Stimulated activated CD8-positive, alpha-beta memory T cell treated with anti-CD3 and anti-CD28 coated beads, Interleukin-4, amount 100 ng/mL, for 48 hours (primary cell): ENCODE measurements around the gene TNS3.
"Not testable (repeated sequence)": the region's sequence is repeated elsewhere in the genome, so short reads cannot be mapped to it uniquely, and the experiment has no call there.

Experiments
- DNase-seq: peaks from one replicate; pipeline ENCODE4 v3.0.0-alpha.2; 2020

Gene TNS3

DNA sequence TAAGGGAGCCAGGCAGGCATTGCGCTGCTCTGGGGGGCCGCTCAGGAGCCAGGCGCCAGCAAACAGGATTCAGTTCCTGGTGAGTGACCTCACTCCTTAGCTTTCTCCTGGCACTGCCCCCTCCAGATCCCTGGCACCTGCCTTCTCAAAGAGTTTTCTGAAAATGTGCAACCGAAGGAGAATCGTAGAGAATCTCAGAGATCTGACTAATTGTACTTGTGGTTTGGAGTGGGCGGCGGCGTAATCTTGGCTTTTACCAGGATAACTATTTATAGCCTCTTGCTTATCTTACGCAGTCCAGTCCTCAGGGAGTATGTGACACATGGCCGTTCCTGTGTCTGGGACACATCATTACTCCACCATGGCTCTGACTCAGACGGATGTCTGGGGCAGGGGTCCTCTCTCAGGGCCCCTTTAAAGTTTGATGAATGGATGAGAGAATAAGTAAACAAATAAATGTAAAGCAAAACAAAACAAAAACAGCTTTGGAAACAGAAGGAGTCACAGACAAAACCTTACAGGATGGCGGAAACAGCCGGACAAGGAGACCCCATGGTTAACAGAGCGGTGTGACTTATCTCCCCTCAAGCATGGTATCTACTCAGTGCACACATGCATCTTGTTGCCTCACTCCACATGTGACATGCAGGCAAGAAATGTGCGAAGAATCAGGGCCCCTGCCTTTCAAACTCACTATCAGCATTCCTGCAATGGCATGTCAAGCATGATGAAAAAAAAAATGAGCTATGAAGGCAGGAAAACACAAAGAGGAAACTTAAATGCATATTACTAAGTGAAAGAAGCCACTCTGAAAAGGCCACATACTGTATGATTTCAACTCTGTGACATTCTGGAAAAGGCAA is 99.7 kb downstream of the TNS3 start:
- DNase-seq: peak; percentile 25

DNA sequence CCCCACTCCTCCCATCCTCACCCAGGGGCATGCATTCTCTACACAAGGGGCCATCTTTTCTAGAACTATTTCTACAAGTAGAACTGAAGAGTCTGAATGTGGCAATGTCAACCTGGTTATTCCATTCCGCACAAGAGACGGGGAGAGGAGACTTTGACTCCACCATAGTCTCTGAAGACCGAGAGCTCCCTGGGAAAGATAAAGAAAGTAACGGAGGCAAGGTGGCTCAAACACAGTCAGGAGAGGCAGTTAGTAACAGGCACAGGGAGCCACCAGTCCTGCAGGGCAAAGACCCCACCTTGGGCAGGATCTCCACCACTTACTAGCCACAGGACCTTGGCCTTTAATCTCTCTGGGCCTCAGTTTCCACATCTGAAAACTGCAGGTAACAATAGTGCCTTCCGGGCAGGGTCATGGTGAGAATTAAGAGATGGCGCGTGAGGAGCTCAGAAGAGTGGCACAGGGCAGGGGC is 100.3 kb downstream of the TNS3 start:
- DNase-seq: no peak

DNA sequence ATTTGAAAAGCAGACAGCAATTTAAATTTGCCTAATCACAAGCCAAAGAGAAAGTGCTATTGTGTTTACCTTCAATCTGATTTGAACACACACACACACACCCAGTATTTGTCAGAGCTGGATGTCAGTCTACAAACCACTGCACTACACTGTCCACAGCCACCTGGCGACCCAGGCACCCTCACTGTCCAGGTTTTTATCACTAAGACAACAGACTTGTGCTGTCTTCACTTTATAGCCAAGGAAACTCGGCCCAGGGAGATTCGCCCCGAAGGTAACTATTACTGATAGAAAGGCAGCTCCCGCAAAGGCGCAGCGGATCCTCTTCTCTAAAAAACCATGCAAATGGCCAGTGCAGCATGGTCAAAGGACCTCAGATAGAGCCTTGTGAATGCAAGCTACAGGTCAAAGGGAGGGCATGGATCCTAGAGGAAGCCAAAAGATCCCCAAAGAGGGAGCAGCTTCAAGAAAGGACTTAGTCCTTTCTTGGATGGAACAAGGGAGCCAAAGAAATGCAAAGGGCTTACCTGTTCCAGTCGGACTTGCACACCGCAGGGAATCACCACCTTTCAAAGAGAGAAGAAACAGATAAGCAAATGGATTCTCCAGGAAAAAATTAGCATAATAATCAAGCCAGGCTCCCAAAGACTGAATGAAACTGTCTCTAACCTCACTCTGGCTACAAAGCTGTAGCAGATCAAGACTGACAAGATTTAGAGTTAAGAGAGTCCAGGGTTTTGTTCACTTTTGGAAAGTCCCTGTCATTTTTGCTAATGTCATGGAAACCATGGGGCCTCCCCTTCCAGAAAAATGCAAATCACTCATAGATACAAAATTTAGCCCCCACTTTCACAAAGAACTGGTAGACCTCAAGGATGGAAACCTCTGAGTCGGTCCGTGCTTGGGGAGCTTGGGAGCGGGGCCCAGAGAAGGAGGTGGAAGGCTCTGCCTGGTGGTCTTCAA is 101.1 kb downstream of the TNS3 start:
- DNase-seq: no peak

DNA sequence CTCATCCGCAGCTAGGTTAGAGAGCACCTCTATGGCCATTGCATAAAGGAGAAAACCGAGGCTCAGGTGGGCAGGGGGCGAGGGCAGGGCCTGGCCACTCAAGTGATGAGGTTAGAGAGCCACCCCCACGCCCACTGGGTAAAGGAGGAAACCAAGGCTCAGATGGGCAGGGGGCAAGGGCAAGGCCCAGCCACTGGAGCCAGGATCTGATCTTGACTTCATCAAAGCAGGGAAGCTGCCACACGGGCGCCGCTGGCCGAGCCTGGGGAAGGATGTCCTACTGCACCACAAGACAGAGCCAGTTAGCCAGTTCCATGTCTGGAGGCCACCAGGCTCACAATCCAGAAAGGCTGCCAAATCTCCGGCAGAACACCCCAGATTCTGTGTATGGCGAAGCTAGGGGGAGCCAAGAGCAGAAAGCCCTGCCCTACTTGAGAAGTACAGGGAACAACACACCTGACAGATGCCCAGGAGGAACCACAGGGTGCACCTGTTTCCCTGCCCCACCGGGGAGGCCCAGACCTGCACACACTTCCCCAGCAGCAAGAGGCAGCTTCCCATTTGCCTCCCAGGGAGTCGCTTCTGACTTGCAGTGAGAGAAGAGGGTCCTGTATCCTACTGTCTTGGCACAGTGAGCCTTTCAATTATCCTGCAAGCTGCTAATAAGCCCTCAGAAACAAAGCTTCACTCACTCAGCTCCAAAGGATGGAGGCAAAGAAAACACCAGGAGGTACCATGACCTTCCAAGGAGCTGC is 101.9 kb downstream of the TNS3 start:
- no peak for DNase-seq

DNA sequence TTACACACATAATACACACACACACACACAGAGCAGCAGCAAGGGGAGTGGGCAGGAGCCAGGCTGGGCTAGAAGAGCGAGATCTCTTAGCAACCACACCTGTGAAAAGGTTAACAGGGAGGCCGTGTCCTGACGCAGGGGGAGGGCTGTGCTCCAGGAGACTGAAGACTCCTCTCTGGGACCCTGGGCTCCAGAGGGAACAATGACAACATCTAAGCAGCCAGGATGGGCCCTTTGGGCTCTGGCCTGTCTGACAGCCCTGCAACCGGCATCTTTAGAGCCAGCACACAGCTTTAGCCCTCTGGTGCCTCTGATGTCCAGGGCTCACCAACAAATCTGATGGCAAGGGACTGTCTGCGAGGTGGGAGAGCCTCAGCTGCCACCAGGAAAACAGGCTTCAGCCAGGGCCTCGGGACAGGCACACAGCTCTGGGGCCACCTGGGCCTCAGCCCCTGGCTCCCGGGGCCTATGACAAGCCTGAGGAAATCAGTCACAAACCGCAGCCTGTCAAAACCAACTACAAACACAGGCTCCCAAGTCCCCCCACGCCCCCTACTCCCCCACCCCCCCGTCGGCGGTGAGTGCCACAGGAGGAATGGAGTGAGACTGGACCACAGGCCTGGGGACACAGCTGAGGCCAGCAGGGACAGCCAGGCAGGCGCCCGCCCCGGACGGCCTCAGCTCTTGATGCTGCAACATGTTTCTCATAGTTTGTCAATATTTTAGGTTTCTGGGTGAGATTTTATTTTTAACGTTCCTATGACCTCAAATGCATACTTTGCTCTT is 102.8 kb downstream of the TNS3 start:
- DNase-seq: no peak

DNA sequence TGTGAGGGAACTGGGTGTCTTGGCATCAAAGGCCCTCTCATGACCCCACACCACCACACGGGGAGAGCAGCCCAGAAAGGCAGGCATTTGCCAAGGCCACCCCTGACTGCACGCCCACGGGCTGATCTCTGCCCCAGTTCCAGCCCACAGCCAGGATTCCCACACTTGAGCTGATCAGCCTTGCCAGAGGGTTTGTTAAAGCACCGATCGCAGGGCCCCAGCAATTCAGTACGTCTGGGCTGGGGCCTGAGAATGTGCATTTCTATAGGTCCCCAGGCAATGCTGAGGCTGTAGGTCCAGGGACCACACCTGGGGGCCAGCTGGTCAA is 103.9 kb downstream of the TNS3 start:
- no peak for DNase-seq

DNA sequence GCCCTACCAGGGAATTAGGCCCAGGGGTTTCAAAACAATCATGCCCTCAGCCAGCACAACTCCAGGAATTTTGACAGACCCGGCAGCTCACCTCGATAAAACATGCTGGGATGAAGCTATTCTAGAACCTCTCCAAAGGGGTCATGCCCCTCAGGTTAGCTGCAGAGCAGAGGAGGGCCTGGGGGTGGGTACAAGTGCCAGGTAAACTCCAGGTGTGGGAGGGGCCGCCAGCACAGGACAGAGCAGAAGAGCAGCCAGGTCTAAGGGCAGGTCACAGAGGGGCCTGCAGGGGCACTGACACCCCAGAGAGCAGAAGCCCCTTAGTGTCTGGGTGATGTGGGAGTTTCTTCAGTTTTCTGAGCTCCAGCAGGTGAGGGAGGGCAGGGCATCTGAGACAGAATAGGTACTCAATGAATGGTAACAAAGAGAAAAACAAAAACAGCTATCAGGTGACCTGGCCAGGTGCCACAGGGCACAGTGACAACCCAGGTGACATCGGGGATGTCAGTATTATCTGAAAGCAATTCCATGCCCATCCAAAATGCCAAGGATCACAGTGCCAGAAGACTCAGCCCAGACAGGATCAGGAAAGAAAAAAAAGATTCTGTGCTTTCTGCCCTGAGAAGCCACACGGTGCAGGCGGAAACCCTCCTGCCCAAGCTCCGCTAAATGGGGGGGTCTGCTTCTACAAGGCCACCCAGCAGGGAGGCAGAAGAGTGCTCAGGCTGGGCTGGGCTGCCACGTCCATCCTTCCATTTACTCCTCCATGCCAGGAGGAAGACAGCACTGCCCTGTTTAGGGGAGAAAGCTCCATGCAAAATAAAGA is 104.5 kb downstream of the TNS3 start:
- DNase-seq: no peak

DNA sequence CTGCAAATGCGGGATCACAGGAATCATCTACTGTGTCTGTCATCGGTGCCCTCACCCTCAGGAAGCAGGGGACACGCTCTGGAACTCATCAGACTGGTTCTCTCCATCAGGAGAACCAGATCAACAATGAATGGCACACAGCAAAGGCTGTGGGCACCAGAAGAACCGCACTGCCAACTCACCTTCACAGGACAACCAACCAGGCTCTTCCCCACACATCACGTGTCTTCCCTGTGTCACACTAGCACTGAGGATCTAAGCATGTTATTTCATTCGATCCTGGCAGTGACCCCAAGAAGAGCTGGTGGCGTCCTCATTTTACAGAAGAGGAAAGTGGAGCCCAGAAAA is 106.1 kb downstream of the TNS3 start:
- DNase-seq: no peak

DNA sequence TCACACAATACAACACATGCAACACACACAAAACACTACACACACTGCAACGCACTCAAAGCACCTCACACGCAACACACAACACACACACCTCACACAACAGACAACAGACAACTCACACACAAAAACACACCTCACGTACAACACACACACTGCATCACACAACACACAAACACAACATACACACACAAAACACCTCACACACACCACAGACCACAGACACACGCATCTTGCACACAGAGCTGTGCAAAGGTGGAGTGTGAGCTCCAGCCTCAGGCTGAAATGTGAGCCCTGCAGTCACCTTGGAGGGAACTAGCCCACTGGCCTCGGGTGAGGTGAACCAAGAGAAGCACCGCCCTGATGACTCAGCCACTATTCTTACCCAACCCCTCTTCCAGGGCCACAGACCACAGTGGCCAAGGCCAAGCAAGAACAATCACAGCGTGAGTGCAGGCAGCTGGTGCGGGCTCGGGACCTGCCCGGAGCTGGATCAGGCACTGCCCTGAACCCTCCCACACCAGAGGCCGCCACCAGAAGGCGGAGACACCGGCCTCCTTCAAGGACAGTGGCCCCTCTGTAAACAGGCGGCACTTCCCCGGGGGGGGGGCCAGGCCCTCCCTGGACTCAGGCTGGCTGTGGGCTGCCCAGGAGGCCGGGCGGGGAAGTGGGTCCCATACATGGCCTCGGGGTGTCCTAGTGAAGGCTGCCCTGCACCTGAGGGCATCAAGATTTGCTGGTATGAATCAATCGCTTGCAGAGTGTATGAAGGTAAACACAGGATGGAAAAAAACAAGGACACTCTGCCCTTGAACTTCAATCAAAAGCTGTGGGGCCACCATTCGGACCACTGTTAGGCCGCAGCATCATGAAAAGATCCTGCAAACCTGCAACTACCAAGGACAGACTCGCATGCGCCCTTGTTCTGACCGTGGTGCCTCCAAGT is 106.7 kb downstream of the TNS3 start:
- DNase-seq: peak; percentile 43

DNA sequence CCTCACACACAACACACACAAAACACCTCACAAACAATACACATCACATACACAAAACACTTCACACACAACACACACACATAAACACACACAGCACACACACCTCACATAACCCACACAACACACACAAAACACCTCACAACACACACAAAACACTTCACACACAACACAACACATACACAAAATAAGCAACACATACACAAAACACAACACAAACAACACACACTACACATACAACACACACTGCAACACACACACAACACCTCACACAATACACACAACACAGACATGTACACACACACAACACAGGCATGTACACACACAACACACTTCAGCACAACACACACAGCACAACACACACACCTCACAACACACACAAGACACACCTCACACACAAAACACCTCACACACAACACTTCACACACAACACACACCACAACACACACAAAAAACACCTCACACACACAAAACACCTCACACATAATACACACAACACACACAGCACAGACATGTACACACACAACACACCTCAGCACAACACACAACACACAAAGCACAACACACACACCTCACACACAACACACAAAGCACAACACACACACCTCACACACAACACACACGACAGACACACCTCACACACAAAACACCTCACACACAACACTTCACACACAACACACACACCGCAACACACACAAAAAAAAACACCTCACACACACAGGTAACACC is 107.5 kb downstream of the TNS3 start:
- DNase-seq: no peak

DNA sequence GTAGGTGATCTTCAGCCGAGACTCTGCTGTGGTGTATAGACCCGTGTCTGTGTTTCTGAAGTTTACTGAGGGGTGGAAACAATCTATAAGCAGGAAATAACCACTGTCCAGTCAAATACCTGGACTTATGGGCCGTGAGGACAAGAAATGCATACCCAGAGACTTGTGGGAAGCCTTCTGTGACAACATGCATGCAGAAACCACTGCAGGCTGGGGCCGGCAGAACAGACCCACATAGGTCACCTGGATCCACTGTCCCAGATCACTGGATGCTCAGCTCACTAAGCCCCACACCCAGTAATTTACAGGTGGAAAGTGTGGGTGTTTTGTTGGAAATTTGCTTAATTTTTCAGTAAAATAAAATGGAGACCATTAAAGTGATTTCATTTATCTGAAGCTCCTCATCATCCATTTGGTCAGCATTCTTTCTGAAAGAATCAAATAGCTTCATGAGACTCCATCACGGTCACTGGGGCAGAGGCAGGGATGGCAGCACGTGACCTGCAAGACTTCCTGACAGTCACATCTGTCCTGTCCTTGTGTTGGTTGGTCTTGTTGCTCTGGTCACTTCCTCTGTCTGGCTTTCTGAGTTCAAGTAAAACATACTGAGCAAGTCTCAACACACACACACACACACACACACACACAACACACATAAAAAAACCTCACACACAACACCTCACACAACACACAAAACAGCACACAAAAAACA is 108.3 kb downstream of the TNS3 start:
- no peak for DNase-seq

DNA sequence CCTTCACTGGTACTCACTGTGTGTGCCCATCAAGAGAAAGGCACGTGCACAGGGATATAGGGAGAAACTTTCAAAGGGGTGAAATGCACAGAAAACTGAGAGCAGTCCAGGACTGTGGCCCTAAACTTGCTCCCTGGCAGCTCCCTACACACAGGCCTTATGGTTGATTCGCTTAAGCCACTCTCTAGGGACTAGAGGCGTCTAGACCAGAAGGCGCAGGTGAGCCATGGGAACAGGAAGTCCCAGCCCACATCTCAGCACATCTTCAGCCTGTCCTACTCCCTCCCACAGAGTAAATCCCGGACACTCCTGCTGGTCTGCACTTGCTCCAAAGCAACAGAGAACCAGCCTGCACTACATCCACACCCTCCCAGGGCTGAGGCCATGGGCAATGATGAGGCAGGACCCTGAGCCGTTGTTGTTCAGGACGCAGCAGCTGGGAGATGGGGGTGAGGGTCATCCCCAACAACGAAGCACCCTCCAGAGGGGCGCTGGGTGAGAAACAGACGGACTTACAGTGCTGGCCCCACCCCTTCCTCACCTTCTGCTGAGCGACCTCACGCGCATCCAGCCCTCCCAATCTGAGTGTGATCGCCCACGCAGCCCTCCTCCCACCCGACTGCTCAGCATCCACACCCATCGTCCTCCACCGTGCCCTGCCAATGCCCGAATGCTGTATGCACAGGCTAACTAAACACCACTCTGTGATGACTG is 109.3 kb downstream of the TNS3 start:
- DNase-seq: no peak

DNA sequence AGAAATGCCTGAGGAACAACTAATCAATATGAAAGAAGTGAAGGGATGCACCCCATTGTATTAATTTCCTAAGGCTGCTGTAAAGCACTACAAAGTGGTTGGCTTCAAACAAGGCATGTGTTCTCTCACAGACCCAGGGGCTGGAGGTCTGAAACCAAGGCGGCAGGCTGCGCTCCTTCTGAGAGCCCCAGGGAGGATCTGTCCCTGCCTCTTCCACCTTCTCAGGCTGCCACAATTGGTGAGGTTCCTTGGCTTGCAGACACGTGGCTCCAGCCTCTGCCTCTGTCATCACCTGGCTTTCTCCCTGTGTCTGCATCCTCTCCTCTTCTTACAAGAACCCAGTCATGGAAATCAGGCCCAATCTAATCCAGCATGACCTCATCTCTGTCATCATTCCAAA is 110.1 kb downstream of the TNS3 start:
- DNase-seq: no peak

DNA sequence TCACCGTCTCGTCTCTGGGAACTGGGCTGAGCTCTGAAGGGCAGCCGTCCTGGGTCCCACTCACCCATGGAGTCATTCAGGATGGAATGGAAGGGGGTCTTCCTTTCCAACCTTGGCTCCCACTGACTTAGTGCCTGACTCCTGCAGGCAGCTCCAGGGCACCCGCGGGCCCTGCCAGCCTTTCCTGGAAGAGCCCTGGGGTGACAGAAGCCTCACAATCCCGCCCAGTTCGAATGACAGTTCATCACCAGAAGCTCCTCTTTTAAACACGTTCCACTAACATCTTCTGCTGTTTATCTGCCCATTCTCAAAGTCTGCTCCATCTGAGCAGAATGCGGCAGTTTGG is 110.6 kb downstream of the TNS3 start:
- no peak for DNase-seq

DNA sequence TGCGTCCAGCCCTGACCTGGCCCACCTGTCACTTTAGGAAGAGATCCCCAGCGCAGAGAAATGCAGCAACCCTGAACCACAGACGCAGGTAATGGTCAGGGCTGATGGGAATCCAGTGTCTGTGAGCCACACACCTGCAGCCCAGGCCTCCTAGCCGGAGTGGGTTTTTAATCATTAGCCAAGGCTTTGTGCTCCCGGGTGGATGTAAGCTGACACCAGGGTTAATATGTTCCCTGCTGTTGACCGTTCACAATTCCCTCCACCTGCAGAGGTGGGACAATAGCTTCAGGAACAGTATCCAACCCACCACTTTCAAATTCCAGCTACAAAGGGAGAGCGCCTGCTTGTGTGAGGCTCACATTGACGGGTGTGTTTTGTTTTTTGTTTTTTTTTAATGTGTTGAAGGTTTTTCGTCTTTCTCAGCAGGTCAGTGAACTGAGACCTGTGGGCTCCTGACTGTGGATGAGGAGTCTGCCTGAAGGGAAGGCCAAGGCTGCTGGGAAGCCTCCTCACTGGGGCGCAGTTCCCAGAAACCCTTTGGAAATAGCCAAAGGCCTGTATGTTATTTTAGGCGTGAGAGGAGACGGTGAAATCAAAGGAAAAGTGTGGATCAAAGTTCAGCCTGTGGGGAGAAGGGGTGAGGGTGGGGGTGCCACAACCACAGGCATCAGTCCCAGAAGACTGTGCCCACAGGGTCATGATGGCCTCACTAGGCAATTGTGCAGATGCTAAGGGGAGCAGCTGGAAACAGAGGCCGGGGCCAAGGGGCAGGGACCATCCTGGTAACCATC is 111.1 kb downstream of the TNS3 start:
- DNase-seq: no peak

DNA sequence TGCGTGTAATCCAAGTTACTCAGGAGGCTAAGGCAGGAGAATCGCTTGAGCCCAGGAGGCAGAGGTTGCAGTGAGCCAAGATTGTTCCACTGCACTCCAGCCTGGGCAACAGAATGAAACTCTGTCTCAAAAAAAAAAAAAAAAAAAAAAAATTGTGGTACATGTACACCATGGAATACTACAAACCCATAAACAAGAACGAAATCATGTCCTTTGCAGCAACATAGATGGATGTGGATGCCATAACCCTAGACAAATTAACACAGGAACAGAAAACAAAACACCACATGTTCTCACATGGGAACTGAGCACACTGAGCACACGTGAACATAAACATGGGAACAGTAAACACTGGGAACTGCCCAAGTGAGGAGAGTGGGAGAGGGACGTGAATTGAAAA is 112.1 kb downstream of the TNS3 start:
- not testable (repeated sequence) for DNase-seq

DNA sequence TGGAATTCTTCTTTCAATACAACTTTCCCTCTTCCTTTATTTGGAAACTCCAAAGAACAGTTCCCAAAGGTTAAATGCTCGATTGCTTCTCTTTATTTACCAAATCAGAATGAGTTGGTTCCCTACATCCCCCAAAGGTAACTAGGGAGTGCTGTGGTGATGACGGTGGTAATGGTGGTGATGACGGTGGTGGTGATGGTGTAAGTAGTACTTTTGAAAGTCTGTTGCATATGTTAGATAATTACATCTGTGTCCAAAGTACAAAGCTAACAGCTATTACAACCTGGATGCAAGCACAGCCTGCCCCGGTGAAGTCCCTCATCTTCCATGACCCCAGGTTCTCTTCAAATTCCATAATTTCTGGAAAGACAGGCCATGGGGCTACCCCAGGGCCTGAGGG is 115.1 kb downstream of the TNS3 start:
- DNase-seq: no peak

DNA sequence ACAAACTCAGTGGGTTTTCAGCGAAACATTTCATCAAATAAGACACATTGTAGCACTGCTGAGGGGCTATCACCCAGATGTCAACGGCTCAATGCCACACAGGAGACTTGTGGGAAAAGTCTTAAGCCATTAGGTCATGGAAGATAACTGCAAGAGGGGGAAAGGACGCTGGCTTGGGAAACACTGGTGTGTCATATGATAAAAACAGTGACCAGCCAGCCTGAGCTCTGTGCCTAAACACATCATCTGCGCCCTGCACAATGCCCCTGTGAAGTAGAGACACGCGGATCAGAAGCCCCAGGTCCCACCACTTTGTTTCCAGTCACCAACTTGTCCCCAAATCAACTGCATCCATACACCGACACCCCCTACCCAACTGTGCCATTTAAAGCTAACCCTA is 116.7 kb downstream of the TNS3 start:
- DNase-seq: no peak
